KMS-11 (cell line): Measurements from ENCODE around the gene PSEN2.

Experiments used
- H2AFZ ChIP-seq: fragments of 200-600 bp; sonication (generic); 2 replicates; pipeline ENCODE4 v1.6.1; 2016; ENCODE audit warnings: antibody characterized with exemption, mixed run types, low read depth
- H3K27ac ChIP-seq: fragments of 200-600 bp; sonication (generic); 2 replicates; pipeline ENCODE4 v1.6.1; 2016; ENCODE audit warnings: mild to moderate bottlenecking, mixed run types
- H3K27me3 ChIP-seq: fragments of 200-600 bp; sonication (generic); 2 replicates; pipeline ENCODE4 v1.6.1; 2017; ENCODE audit warnings: mild to moderate bottlenecking, low read depth, mixed run types, moderate library complexity; ENCODE audit not compliant: insufficient read depth
- H3K36me3 ChIP-seq: fragments of 200-600 bp; sonication (generic); 2 replicates; pipeline ENCODE4 v1.6.1; 2017; ENCODE audit warnings: mild to moderate bottlenecking, mixed run types; ENCODE audit not compliant: insufficient read depth
- H3K4me1 ChIP-seq: fragments of 200-600 bp; sonication (generic); 2 replicates; pipeline ENCODE4 v1.6.1; 2016; ENCODE audit warnings: mild to moderate bottlenecking, low read depth, mixed run types; ENCODE audit not compliant: poor library complexity, severe bottlenecking
- H3K4me2 ChIP-seq: fragments of 200-600 bp; sonication (generic); 2 replicates; pipeline ENCODE4 v1.7.0; 2016; ENCODE audit warnings: mild to moderate bottlenecking, mixed run types
- H3K4me3 ChIP-seq: fragments of 200-600 bp; sonication (generic); IDR thresholded peaks from 2 replicates; pipeline ENCODE4 v1.6.1; 2017; ENCODE audit warnings: low read depth, low read length, mixed read lengths; ENCODE audit not compliant: insufficient read depth
- H3K79me2 ChIP-seq: fragments of 200-600 bp; sonication (generic); 2 replicates; pipeline ENCODE4 v1.6.1; 2016; ENCODE audit warnings: low read depth, mixed run types; ENCODE audit not compliant: insufficient read depth
- H3K9ac ChIP-seq: fragments of 200-600 bp; sonication (generic); 2 replicates; pipeline ENCODE4 v1.6.1; 2016; ENCODE audit warnings: mild to moderate bottlenecking, mixed run types
- H4K20me1 ChIP-seq: fragments of 200-600 bp; sonication (generic); 2 replicates; pipeline ENCODE4 v1.6.1; 2016; ENCODE audit warnings: mild to moderate bottlenecking, mixed run types; ENCODE audit not compliant: insufficient read depth
- CTCF ChIP-seq: fragments of 200-600 bp; sonication (generic); conservative IDR thresholded peaks from 2 replicates; pipeline ENCODE4 v1.6.1; 2017; ENCODE audit warnings: low read depth, mild to moderate bottlenecking, antibody characterized with exemption, low read length, moderate library complexity, mixed read lengths

Gene PSEN2

GRCh38 chr1:226940029-226940805 lies 69.8 kb downstream of the PSEN2 start, which contains the start of gene COQ8A:
TSS of gene COQ8A (plus strand) at chr1:226940294. CDS start at chr1:226961386, 21,092 bp downstream.
- Histone ChIP-seq H2AFZ (peak within 1 kb of the TSS; percentile 84), H4K20me1 (no peaks in the 10 kb centered on the region), H3K4me3 (peak within 1 kb of the TSS; percentile 69), H3K36me3 (no peaks in the 10 kb centered on the region), H3K4me2 (peak within 1 kb of the TSS; percentile 98), H3K27me3 (no peaks in the 10 kb centered on the region), H3K4me1 (peaks cover 20% of the 10 kb centered on the region), H3K79me2 (peaks cover 43% of the 10 kb centered on the region; the same call in 1 of the 2 replicates), H3K9ac (peak within 1 kb of the TSS; percentile 94), H3K27ac (peak within 1 kb of the TSS; percentile 98)
- no peak for TF ChIP-seq CTCF

- Histone ChIP-seq H3K27ac (peak overlapping the region; percentile 98; the same call in 1 of the 2 replicates), H3K9ac (peak overlapping the region; percentile 94), H4K20me1 (no peaks in the 10 kb centered on the region), H3K4me1 (peaks cover 20% of the 10 kb centered on the region), H3K79me2 (peaks cover 48% of the 10 kb centered on the region; the same call in 1 of the 2 replicates), H3K27me3 (no peaks in the 10 kb centered on the region), H3K4me2 (peak overlapping the region; percentile 98), H3K36me3 (no peaks in the 10 kb centered on the region), H3K4me3 (peak overlapping the region; percentile 63), H2AFZ (peak overlapping the region; percentile 84)
- TF ChIP-seq CTCF, result no peak
Measured at GRCh38 chr1:226940806-226941067, 70.3 kb downstream of the PSEN2 start.

- Histone ChIP-seq H3K79me2 (peaks cover 64% of the 10 kb centered on the region; the same call in 1 of the 2 replicates), H3K4me2 (no peak overlapping the region), H3K4me3 (no peak overlapping the region), H4K20me1 (no peaks in the 10 kb centered on the region), H3K4me1 (peaks cover 20% of the 10 kb centered on the region), H3K27ac (no peak overlapping the region), H3K36me3 (no peaks in the 10 kb centered on the region), H3K9ac (no peak overlapping the region), H2AFZ (no peak overlapping the region), H3K27me3 (no peaks in the 10 kb centered on the region)
- no peak for TF ChIP-seq CTCF
Measured at GRCh38 chr1:226942392-226942791, 72.0 kb downstream of the PSEN2 start.

GRCh38 chr1:226943156-226943555 lies 72.7 kb downstream of the PSEN2 start:
- no peaks in the 10 kb centered on the region for H3K27me3 ChIP-seq
- H3K9ac ChIP-seq, result no peak overlapping the region
- H3K27ac ChIP-seq, result no peak overlapping the region
- H3K4me2 ChIP-seq, result no peak overlapping the region
- no peak overlapping the region for H2AFZ ChIP-seq
- no peaks in the 10 kb centered on the region for H4K20me1 ChIP-seq
- no peaks in the 10 kb centered on the region for H3K36me3 ChIP-seq
- no peak overlapping the region for H3K4me3 ChIP-seq
- TF ChIP-seq CTCF, result no peak
- peaks cover 65% of the 10 kb centered on the region; the same call in 1 of the 2 replicates for H3K79me2 ChIP-seq
- H3K4me1 ChIP-seq, result peaks cover 16% of the 10 kb centered on the region
